Thyroid gland (tissue), 4 donors: Measurements from ENCODE around the gene SLC25A42.

Source experiments
- POLR2A ChIP-seq, 2 donors: fragments of 450-650 bp; IDR thresholded peaks; one replicate each; pipeline ENCODE4 v1.6.1; 2017; ENCODE audit warnings: antibody characterized with exemption in 2 of 2, mild to moderate bottlenecking in 2 of 2, moderate library complexity in 1 of 2
- TF ChIP-seq, protein P1 (sequence below), 6 experiments: fragments of 200-600 bp in 3 of 6; fragments of 450-650 bp in 3 of 6; sonication (generic) in 3 of 6; IDR thresholded peaks; one replicate each; pipeline ENCODE4 v1.5.1; 2016 to 2019; ENCODE audit warnings: antibody characterized with exemption in 6 of 6, mild to moderate bottlenecking in 2 of 6, inconsistent platforms in 1 of 6, moderate library complexity in 1 of 6

GRCh38 chr19:19059018-19059836, 4.6 kb upstream of the SLC25A42 start:
- TF ChIP-seq POLR2A (IDR thresholded peaks at IDR 0.05): no peak
- TF ChIP-seq, protein P1, sequence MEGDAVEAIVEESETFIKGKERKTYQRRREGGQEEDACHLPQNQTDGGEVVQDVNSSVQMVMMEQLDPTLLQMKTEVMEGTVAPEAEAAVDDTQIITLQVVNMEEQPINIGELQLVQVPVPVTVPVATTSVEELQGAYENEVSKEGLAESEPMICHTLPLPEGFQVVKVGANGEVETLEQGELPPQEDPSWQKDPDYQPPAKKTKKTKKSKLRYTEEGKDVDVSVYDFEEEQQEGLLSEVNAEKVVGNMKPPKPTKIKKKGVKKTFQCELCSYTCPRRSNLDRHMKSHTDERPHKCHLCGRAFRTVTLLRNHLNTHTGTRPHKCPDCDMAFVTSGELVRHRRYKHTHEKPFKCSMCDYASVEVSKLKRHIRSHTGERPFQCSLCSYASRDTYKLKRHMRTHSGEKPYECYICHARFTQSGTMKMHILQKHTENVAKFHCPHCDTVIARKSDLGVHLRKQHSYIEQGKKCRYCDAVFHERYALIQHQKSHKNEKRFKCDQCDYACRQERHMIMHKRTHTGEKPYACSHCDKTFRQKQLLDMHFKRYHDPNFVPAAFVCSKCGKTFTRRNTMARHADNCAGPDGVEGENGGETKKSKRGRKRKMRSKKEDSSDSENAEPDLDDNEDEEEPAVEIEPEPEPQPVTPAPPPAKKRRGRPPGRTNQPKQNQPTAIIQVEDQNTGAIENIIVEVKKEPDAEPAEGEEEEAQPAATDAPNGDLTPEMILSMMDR (IDR thresholded peaks at IDR 0.05): no peak
